OCI-LY3 (cell line): Measurements from ENCODE around the gene CNR1.

Experiments
- EZH2phosphoT487 ChIP-seq: fragments of 200-600 bp; shearing (Covaris generic); IDR thresholded peaks from 2 replicates; pipeline ENCODE4 v1.6.1; 2018; ENCODE audit warnings: antibody characterized with exemption, mixed run types, low read depth
- TF ChIP-seq, protein P1 (sequence below): fragments of 200-600, 300-600 bp; sonication (generic); IDR thresholded peaks from 2 replicates; pipeline ENCODE4 v1.5.1; 2014; ENCODE audit warnings: antibody characterized with exemption, low read length, low read depth

DNA sequence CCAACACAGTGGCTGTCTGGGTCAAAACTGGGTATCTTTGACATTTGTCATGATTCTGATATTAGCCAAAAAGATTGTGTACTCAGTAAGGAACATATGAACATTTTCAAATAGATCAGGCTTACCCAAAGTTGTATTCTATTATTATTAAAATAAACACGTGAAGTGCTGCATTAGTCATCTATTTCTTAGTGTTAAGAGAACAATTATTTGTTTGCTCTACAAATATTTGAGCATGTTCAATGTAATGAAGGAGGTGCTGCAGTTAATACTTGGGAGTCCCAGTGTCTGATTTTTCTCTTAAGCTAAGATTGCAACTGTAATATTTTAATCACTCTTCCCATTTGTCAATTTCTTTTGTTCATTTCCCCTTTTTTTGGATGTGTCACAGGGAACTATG is 28.2 kb downstream of the CNR1 start:
- TF ChIP-seq, protein P1, sequence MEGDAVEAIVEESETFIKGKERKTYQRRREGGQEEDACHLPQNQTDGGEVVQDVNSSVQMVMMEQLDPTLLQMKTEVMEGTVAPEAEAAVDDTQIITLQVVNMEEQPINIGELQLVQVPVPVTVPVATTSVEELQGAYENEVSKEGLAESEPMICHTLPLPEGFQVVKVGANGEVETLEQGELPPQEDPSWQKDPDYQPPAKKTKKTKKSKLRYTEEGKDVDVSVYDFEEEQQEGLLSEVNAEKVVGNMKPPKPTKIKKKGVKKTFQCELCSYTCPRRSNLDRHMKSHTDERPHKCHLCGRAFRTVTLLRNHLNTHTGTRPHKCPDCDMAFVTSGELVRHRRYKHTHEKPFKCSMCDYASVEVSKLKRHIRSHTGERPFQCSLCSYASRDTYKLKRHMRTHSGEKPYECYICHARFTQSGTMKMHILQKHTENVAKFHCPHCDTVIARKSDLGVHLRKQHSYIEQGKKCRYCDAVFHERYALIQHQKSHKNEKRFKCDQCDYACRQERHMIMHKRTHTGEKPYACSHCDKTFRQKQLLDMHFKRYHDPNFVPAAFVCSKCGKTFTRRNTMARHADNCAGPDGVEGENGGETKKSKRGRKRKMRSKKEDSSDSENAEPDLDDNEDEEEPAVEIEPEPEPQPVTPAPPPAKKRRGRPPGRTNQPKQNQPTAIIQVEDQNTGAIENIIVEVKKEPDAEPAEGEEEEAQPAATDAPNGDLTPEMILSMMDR = no peak
- no peak for TF ChIP-seq EZH2phosphoT487
